HepG2 (cell line): ENCODE measurements around the gene CCDC197. TPM values are rescaled to one million over a fixed set of nuclear protein-coding genes. Genes with fewer than 3 reads are reported as not detected.

ENCODE experiments used
- CREM ChIP-seq, 2 experiments: sonication (generic) in 1 of 2; formaldehyde crosslinking in 1 of 2; IDR thresholded peaks; 2 replicates each; pipeline versions ENCODE4 v1.4.0 to v1.6.1; 2016 to 2020; ENCODE audit warnings: antibody characterized with exemption in 1 of 2, mild to moderate bottlenecking in 1 of 2, missing genetic modification reagents in 1 of 2
- EED ChIP-seq: sonication (generic); formaldehyde crosslinking; IDR thresholded peaks from 2 replicates; pipeline ENCODE4 v1.5.0; 2020; ENCODE audit warnings: mild to moderate bottlenecking, missing genetic modification reagents
- ELF3 ChIP-seq: IDR thresholded peaks from 2 replicates; pipeline ENCODE4 v1.6.1; 2016; ENCODE audit warnings: missing genetic modification reagents, missing compliant biosample characterization
- HMGXB3 ChIP-seq: sonication (generic); formaldehyde crosslinking; IDR thresholded peaks from 2 replicates; pipeline ENCODE4 v1.4.0; 2020; ENCODE audit warnings: missing genetic modification reagents, borderline replicate concordance
- ONECUT2 ChIP-seq: sonication (generic); formaldehyde crosslinking; IDR thresholded peaks from 2 replicates; pipeline ENCODE4 v1.4.0; 2020; ENCODE audit warnings: missing genetic modification reagents
- POLR2AphosphoS5 ChIP-seq: IDR thresholded peaks from 2 replicates; pipeline ENCODE4 v1.6.1; 2012; ENCODE audit warnings: low read depth, low read length
- PRPF4 ChIP-seq: fragments of 200-400 bp; formaldehyde crosslinking; IDR thresholded peaks from 2 replicates; pipeline ENCODE4 v1.6.1; 2016; ENCODE audit warnings: low read length, low read depth; ENCODE audit not compliant: poor library complexity, severe bottlenecking
- RNF2 ChIP-seq: fragments of 450-650 bp; conservative IDR thresholded peaks from 2 replicates; pipeline ENCODE4 v1.6.1; 2016; ENCODE audit warnings: low read depth
- SOX13 ChIP-seq, 3 experiments: fragments of 450-650 bp in 1 of 3; sonication (generic) in 1 of 3; formaldehyde crosslinking in 1 of 3; IDR thresholded peaks in 2 of 3; conservative IDR thresholded peaks in 1 of 3; 2 replicates each; pipeline versions ENCODE4 v1.5.0 to v1.6.1; 2016 to 2020; ENCODE audit warnings: antibody characterized with exemption in 1 of 3, mild to moderate bottlenecking in 1 of 3, missing compliant biosample characterization in 1 of 3, missing genetic modification reagents in 1 of 3, moderate library complexity in 1 of 3
- TSC22D2 ChIP-seq: sonication (generic); formaldehyde crosslinking; IDR thresholded peaks from 2 replicates; pipeline ENCODE4 v1.5.1; 2020; ENCODE audit warnings: missing genetic modification reagents, mild to moderate bottlenecking, borderline replicate concordance
- ZHX2 ChIP-seq, 2 experiments: sonication (generic) in 1 of 2; formaldehyde crosslinking in 1 of 2; IDR thresholded peaks; 2 replicates each; pipeline versions ENCODE4 v1.6.1 to v1.9.0; 2014 to 2022; ENCODE audit warnings: antibody characterized with exemption in 1 of 2, borderline replicate concordance in 1 of 2, inconsistent platforms in 1 of 2, low read depth in 1 of 2, missing genetic modification reagents in 1 of 2
- ZNF564 ChIP-seq: sonication (generic); formaldehyde crosslinking; IDR thresholded peaks from 2 replicates; pipeline ENCODE4 v1.8.1; 2023; ENCODE audit warnings: mild to moderate bottlenecking, missing genetic modification reagents
- ZNF614 ChIP-seq: IDR thresholded peaks from 2 replicates; pipeline ENCODE4 v1.6.1; 2018; ENCODE audit warnings: missing biosample characterization, missing genetic modification reagents, inconsistent platforms, borderline replicate concordance
- ZNF678 ChIP-seq: sonication (generic); formaldehyde crosslinking; IDR thresholded peaks from 2 replicates; pipeline ENCODE4 v1.4.0; 2020; ENCODE audit warnings: mild to moderate bottlenecking, missing genetic modification reagents
- ZNF773 ChIP-seq: sonication (generic); formaldehyde crosslinking; IDR thresholded peaks from 2 replicates; pipeline ENCODE4 v1.4.0; 2020; ENCODE audit warnings: missing genetic modification reagents, borderline replicate concordance
- polyA plus RNA-seq, 8 experiments: library from polyadenylated mRNA; depleted of rRNA in 3 of 8; stranded (reverse) in 7 of 8; unstranded in 1 of 8; fragments of >200 nt; fragmentation: Illumina TruSeq in 4 of 8; extraction: Trizol in 4 of 8; gene quantifications; 2 replicates each; pipeline versions ENCODE4 v1.2.1 to v1.2.3, GENCODE V29; 2011 to 2016; ENCODE audit warnings: low read depth in 4 of 8, missing spikeins in 1 of 8, mixed read lengths in 1 of 8; ENCODE audit not compliant: insufficient read depth in 1 of 8
- total RNA-seq, 5 experiments: library from RNA; depleted of rRNA; stranded (reverse); fragments of >200 nt; fragmentation: Illumina TruSeq; extraction: Trizol; gene quantifications; 2 replicates each; pipeline ENCODE4 v1.2.3, GENCODE V29; 2016; ENCODE audit warnings: low read depth in 1 of 5

Gene CCDC197
- total and polyA plus RNA-seq, 2 of the 13 experiments (the other 11 are each of a cell fraction or from before 2014, with no cell fraction given) = 0.11 to 0.13 TPM

- TF ChIP-seq ZHX2 (IDR thresholded peaks at IDR 0.05; ENCODE audit: low read depth) (no peak), ZHX2 (CRISPR knock-in tag; IDR thresholded peaks at IDR 0.05; ENCODE audit: borderline replicate concordance) (no peak), HMGXB3 (no peak), TSC22D2 (no peak), ZNF773 (CRISPR knock-in tag) (no peak), PRPF4 (no peak), RNF2 (no peak), CREM (IDR thresholded peaks at IDR 0.05) (no peak), CREM (CRISPR knock-in tag; IDR thresholded peaks at IDR 0.05) (no peak), ZNF564 (CRISPR knock-in tag) (0 out of 2 replicates have a peak, but pooled peaks have one; percentile 7), ZNF678 (CRISPR knock-in tag) (no peak), EED (no peak), ZNF614 (CRISPR knock-in tag) (no peak), SOX13 (IDR thresholded peaks at IDR 0.05) (no peak), SOX13 (CRISPR knock-in tag; conservative IDR thresholded peaks at IDR 0.05 in 1 of 2, IDR thresholded peaks at IDR 0.05 in 1 of 2) (peak in 1 of 2 experiments; percentile 60; a peak in 2 of 4 replicates), ELF3 (CRISPR knock-in tag) (no peak), ONECUT2 (CRISPR knock-in tag) (no peak), POLR2AphosphoS5 (no peak)
Observed at GRCh38 chr14:94022532-94023411, 25.7 kb downstream of the CCDC197 start (continued).
